Measurements from ENCODE around the gene TMEM135. TPM values are rescaled to one million over a fixed set of nuclear protein-coding genes. Genes with fewer than 3 reads are reported as not detected.

The TMEM135 gene
- total RNA-seq, 1 experiment from 2014 or later: 65.5 TPM

DNA sequence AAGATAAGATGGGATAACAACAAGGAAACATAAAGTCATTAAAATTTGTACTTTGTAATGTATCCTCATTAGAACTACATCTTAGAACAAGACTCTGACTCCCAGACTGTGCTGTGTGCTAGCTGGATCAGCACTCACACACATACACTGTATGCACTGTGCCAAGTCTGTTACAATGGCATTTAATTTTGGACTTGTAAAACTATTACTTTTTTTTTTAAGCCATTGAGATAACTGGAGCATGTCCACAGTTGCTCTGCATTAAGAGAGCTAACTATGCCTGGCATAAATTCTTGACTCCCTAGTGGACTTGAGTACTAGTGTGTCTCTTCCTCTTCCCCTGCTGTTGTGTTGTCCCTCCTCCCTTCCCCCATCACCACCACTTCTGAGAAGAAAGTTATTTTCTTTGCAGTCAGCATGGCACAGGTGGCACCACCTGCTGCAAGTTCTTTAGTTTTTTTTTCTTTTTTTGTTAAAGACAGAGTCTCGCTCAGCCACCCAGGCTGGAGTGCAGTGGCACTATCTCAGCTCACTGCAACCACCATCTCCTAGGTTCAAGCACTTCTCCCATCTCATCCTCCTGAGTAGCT lies 268.6 kb downstream of the TMEM135 start:
- Histone ChIP-seq H3K4me1 (ENCODE audit: control insufficient read depth, insufficient read depth, low read length) (no peaks in the 10 kb centered on the region), H3K36me3 (ENCODE audit: control insufficient read depth, insufficient read depth, low read length) (no peaks in the 10 kb centered on the region), H3K27ac (ENCODE audit: low read length) (no peak overlapping the region), H3K4me3 (ENCODE audit: low read depth in 2 of 2, low read length in 2 of 2) (no peak overlapping the region), H3K27me3 (ENCODE audit: control insufficient read depth, insufficient read depth, low read length) (no peaks in the 10 kb centered on the region), H3K9me3 (ENCODE audit: control insufficient read depth, insufficient read depth, low read depth, low read length) (no peaks in the 10 kb centered on the region)
- CTCF ChIA-PET: no interaction called here
- POLR2A ChIA-PET: interaction anchor here (0.6 kb wide), 1 partner anchor 124 kb away, joined by 5 read pairs; no protein-coding TSS in a partner anchor
- in situ Hi-C loops (cut with HindIII; ENCODE audit: low pct_unique_long_range_greater_than_20kb, low sequenced_read_pairs) (no loop called here), intact Hi-C loops (cut with micrococcal nuclease; ENCODE audit: unreplicated experiment) (no loop called here)
- DNase-seq (ENCODE audit: low read depth, low spot score): no peak
- TF ChIP-seq TCF7L2 (IDR thresholded peaks at IDR 0.05; ENCODE audit: low read depth, low read length): no peak
- TF ChIP-seq, protein P1, sequence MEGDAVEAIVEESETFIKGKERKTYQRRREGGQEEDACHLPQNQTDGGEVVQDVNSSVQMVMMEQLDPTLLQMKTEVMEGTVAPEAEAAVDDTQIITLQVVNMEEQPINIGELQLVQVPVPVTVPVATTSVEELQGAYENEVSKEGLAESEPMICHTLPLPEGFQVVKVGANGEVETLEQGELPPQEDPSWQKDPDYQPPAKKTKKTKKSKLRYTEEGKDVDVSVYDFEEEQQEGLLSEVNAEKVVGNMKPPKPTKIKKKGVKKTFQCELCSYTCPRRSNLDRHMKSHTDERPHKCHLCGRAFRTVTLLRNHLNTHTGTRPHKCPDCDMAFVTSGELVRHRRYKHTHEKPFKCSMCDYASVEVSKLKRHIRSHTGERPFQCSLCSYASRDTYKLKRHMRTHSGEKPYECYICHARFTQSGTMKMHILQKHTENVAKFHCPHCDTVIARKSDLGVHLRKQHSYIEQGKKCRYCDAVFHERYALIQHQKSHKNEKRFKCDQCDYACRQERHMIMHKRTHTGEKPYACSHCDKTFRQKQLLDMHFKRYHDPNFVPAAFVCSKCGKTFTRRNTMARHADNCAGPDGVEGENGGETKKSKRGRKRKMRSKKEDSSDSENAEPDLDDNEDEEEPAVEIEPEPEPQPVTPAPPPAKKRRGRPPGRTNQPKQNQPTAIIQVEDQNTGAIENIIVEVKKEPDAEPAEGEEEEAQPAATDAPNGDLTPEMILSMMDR (IDR thresholded peaks at IDR 0.05): no peak
- TF ChIP-seq SIN3A (IDR thresholded peaks at IDR 0.05; ENCODE audit: borderline replicate concordance, insufficient read depth, low read depth, low read length): no peak
- TF ChIP-seq POLR2AphosphoS5 (IDR thresholded peaks at IDR 0.05; ENCODE audit: low read depth, low read length): no peak
- ATAC-seq: no peak
- BruUV-seq (replicated peaks): no TSS peak

DNA sequence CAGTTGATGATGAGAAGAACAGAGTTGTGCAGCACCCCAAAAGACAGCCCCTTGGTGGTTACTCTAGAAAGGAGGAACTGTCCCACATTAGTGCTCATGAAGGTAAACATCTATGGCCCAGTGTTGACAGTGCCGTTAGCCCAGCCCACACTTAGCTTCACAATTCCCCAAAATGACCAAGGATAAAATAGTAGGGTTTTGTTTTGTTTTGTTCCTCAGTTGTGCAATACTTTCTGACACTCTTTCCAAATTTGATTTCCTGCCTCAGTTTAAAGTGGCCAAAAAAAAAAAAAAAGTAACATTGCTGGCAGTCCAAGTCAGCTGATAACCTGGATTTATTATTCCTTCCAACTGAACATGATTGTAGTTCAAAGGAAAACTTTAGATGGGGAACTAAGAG lies 269.4 kb downstream of the TMEM135 start:
- ATAC-seq (no peak), DNase-seq (ENCODE audit: low read depth, low spot score) (no peak)
- H3K4me3 ChIP-seq (ENCODE audit: low read depth in 2 of 2, low read length in 2 of 2): no peak overlapping the region
- no peaks in the 10 kb centered on the region for H3K36me3 ChIP-seq (ENCODE audit: control insufficient read depth, insufficient read depth, low read length)
- H3K27ac ChIP-seq (ENCODE audit: low read length): no peak overlapping the region
- H3K27me3 ChIP-seq (ENCODE audit: control insufficient read depth, insufficient read depth, low read length): no peaks in the 10 kb centered on the region
- intact Hi-C loops (cut with micrococcal nuclease; ENCODE audit: unreplicated experiment) (no loop called here), in situ Hi-C loops (cut with HindIII; ENCODE audit: low pct_unique_long_range_greater_than_20kb, low sequenced_read_pairs) (no loop called here)
- no peaks in the 10 kb centered on the region for H3K4me1 ChIP-seq (ENCODE audit: control insufficient read depth, insufficient read depth, low read length)
- POLR2A ChIA-PET: interaction anchor here (0.6 kb wide), 1 partner anchor 124 kb away, joined by 5 read pairs; no protein-coding TSS in a partner anchor
- H3K9me3 ChIP-seq (ENCODE audit: control insufficient read depth, insufficient read depth, low read depth, low read length): no peaks in the 10 kb centered on the region
- no TSS peak for BruUV-seq (replicated peaks)
- CTCF ChIA-PET: no interaction called here
- TF ChIP-seq, protein P1 (IDR thresholded peaks at IDR 0.05): no peak
- no peak for TF ChIP-seq TCF7L2 (IDR thresholded peaks at IDR 0.05; ENCODE audit: low read depth, low read length)
- TF ChIP-seq, protein P2, sequence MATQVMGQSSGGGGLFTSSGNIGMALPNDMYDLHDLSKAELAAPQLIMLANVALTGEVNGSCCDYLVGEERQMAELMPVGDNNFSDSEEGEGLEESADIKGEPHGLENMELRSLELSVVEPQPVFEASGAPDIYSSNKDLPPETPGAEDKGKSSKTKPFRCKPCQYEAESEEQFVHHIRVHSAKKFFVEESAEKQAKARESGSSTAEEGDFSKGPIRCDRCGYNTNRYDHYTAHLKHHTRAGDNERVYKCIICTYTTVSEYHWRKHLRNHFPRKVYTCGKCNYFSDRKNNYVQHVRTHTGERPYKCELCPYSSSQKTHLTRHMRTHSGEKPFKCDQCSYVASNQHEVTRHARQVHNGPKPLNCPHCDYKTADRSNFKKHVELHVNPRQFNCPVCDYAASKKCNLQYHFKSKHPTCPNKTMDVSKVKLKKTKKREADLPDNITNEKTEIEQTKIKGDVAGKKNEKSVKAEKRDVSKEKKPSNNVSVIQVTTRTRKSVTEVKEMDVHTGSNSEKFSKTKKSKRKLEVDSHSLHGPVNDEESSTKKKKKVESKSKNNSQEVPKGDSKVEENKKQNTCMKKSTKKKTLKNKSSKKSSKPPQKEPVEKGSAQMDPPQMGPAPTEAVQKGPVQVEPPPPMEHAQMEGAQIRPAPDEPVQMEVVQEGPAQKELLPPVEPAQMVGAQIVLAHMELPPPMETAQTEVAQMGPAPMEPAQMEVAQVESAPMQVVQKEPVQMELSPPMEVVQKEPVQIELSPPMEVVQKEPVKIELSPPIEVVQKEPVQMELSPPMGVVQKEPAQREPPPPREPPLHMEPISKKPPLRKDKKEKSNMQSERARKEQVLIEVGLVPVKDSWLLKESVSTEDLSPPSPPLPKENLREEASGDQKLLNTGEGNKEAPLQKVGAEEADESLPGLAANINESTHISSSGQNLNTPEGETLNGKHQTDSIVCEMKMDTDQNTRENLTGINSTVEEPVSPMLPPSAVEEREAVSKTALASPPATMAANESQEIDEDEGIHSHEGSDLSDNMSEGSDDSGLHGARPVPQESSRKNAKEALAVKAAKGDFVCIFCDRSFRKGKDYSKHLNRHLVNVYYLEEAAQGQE (IDR thresholded peaks at IDR 0.05; ENCODE audit: insufficient read depth in 1 of 2, low read depth in 2 of 2, low read length in 1 of 2): no peak
